Fibroblast of lung (primary cell): ENCODE data around the gene INTU.

Experiments
- CTCF ChIP-seq, 2 donors: IDR thresholded peaks in 1 of 2; conservative IDR thresholded peaks in 1 of 2; 1 replicate in 1 of 2; 2 replicates in 1 of 2; pipeline ENCODE4 v1.5.1; 2011 to 2012; ENCODE audit warnings: low read length in 2 of 2, control low read depth in 1 of 2, inconsistent platforms in 1 of 2, low read depth in 1 of 2, mild to moderate bottlenecking in 1 of 2
- EZH2 ChIP-seq: IDR thresholded peaks from 2 replicates; pipeline ENCODE4 v1.5.1; 2012; ENCODE audit warnings: low read length, control low read depth, mild to moderate bottlenecking; ENCODE audit errors: missing control alignments

GRCh38 chr4:127731406-127731805 is 98.6 kb downstream of the INTU start:
- TF ChIP-seq CTCF (conservative IDR thresholded peaks at IDR 0.05 in 1 of 2, IDR thresholded peaks at IDR 0.05 in 1 of 2; ENCODE audit: low read depth in 1 of 2, low read length in 2 of 2), result no peak
- no peak for TF ChIP-seq EZH2
